ENCODE data around the gene DENND1A.

- TF ChIP-seq EZH2 (IDR thresholded peaks at IDR 0.05): no peak
- TF ChIP-seq POLR2AphosphoS5 (IDR thresholded peaks at IDR 0.05; ENCODE audit: borderline replicate concordance, low read depth, low read length): no peak
These were observed 540.2 kb downstream of the DENND1A start for GRCh38 chr9:123389698-123390097.
